ENCODE results near the gene TBXA2R.

The TBXA2R gene

GRCh38 chr19:3613818-3614661 is 7.4 kb upstream of the TBXA2R start:
- DNase-seq (ENCODE audit: low read depth) = no peak
- TF ChIP-seq CTCF (conservative IDR thresholded peaks at IDR 0.05; ENCODE audit: low read depth, low read length) = no peak

GRCh38 chr19:3612901-3613741 is 6.4 kb upstream of the TBXA2R start:
- DNase-seq (ENCODE audit: low read depth) = no peak
- TF ChIP-seq CTCF (conservative IDR thresholded peaks at IDR 0.05; ENCODE audit: low read depth, low read length) = no peak
- no peak overlapping the region for H3K4me3 ChIP-seq (ENCODE audit: low read depth, low read length)

More at GRCh38 chr19:3613818-3614661, 7.4 kb upstream of the TBXA2R start:
- H3K4me3 ChIP-seq (ENCODE audit: low read depth, low read length) = no peak overlapping the region

- DNase-seq (ENCODE audit: low read depth) = no peak
- no peak for TF ChIP-seq CTCF (conservative IDR thresholded peaks at IDR 0.05; ENCODE audit: low read depth, low read length)
- H3K4me3 ChIP-seq (ENCODE audit: low read depth, low read length) = no peak overlapping the region
Observed at GRCh38 chr19:3612330-3612729, 5.7 kb upstream of the TBXA2R start.

- DNase-seq (ENCODE audit: low read depth) = no peak
- no peak overlapping the region for H3K4me3 ChIP-seq (ENCODE audit: low read depth, low read length)
- TF ChIP-seq CTCF (conservative IDR thresholded peaks at IDR 0.05; ENCODE audit: low read depth, low read length) = no peak
Observed at GRCh38 chr19:3611841-3612240, 5.2 kb upstream of the TBXA2R start.

- TF ChIP-seq CTCF (conservative IDR thresholded peaks at IDR 0.05; ENCODE audit: low read depth, low read length) = no peak
- no peak overlapping the region for H3K4me3 ChIP-seq (ENCODE audit: low read depth, low read length)
- no peak for DNase-seq (ENCODE audit: low read depth)
Observed at GRCh38 chr19:3610745-3611717, 4.4 kb upstream of the TBXA2R start.
